ENCODE results near the gene FADS3. TPM values are rescaled to one million over a fixed set of nuclear protein-coding genes. Genes with fewer than 3 reads are reported as not detected.

The FADS3 gene
- total RNA-seq, 1 experiment from 2014 or later = 67.9 TPM

DNA sequence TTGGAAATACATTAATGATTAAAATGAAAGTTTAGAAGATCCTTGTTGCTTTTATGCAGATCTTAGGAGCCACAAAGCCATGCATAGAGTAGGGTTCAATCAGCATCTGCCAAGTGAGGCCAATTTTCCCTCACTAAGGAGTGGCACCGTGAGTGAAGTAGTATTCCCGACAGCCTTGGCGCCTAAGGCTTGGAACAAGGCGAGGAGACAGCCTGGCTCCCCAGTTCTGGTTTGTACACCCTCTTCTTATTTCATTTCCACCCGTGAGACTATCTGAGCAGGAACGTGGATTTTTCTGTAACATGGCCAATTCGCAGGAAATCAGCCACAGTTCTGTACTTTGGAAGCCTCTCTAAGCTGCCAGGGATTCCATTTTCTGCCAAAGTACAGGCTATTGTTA, 40.7 kb downstream of the FADS3 start:
- Histone ChIP-seq H3K4me3 (ENCODE audit: low read length) (no peak overlapping the region), H4K20me1 (ENCODE audit: low read length) (no peaks in the 10 kb centered on the region), H3K4me2 (ENCODE audit: low read length) (no peak overlapping the region), H2AFZ (ENCODE audit: low read length) (no peak overlapping the region), H3K9ac (ENCODE audit: low read length) (no peak overlapping the region), H3K27me3 (ENCODE audit: low read length) (no peaks in the 10 kb centered on the region), H3F3A (ENCODE audit: low read length, unreplicated experiment) (no peaks in the 10 kb centered on the region), H3K4me1 (ENCODE audit: insufficient read depth, low read length) (no peaks in the 10 kb centered on the region), H3K9me2 (replicated peaks; ENCODE audit: low read length) (no peaks in the 10 kb centered on the region), H3K79me2 (ENCODE audit: low read length) (no peaks in the 10 kb centered on the region), H3K36me3 (ENCODE audit: low read depth, low read length) (peaks cover 22% of the 10 kb centered on the region), H3K9me3 (ENCODE audit: low read length) (no peaks in the 10 kb centered on the region), H3K27ac (ENCODE audit: low read length) (no peak overlapping the region)
- intact Hi-C loops (cut with micrococcal nuclease) = no loop called here
- ChIA-PET CTCF (no interaction called here), POLR2A (ENCODE audit: unreplicated experiment) (no interaction called here)
- ATAC-seq = no peak
- no peak for TF ChIP-seq EZH2phosphoT487 (IDR thresholded peaks at IDR 0.05; ENCODE audit: borderline replicate concordance, low read length)
- no peak for TF ChIP-seq EZH2 (IDR thresholded peaks at IDR 0.05; ENCODE audit: low read length, unreplicated experiment)
- no peak for TF ChIP-seq CTCF (conservative IDR thresholded peaks at IDR 0.05; ENCODE audit: low read depth, low read length)
- BruUV-seq (replicated peaks) = no TSS peak
- DNase-seq = no peak

DNA sequence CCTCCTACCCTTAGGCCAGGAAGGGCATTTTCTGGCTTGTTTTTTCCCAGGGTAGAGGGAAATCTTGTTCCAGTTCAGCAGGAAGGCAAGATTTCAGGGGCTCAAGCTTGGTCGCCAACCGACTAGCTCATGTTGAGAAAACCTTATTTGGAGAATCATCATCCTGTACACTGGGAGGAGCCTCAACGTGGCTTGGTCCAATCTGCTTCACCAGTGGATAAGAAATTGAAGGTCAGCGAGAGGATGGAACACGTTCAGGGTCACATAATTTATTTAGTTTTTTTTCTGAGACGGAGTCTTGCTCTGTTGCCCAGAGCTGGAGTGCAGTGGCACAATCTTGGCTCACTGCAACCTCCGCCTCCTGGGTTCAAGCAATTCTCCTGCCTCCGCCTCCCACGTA, 42.7 kb downstream of the FADS3 start:
- no peak for TF ChIP-seq CTCF (conservative IDR thresholded peaks at IDR 0.05; ENCODE audit: low read depth, low read length)
- TF ChIP-seq EZH2phosphoT487 (IDR thresholded peaks at IDR 0.05; ENCODE audit: borderline replicate concordance, low read length) = no peak
- no peak for TF ChIP-seq EZH2 (IDR thresholded peaks at IDR 0.05; ENCODE audit: low read length, unreplicated experiment)
- no peaks in the 10 kb centered on the region for H4K20me1 ChIP-seq (ENCODE audit: low read length)
- intact Hi-C loops (cut with micrococcal nuclease) = no loop called here
- POLR2A ChIA-PET (ENCODE audit: unreplicated experiment) = no interaction called here
- no peaks in the 10 kb centered on the region for H3K27me3 ChIP-seq (ENCODE audit: low read length)
- no peak overlapping the region for H3K9ac ChIP-seq (ENCODE audit: low read length)
- no peaks in the 10 kb centered on the region for H3K4me1 ChIP-seq (ENCODE audit: insufficient read depth, low read length)
- no peak overlapping the region for H3K4me3 ChIP-seq (ENCODE audit: low read length)
- H3K79me2 ChIP-seq (ENCODE audit: low read length) = no peaks in the 10 kb centered on the region
- DNase-seq = no peak
- CTCF ChIA-PET = no interaction called here
- no peaks in the 10 kb centered on the region for H3F3A ChIP-seq (ENCODE audit: low read length, unreplicated experiment)
- no peaks in the 10 kb centered on the region for H3K9me2 ChIP-seq (replicated peaks; ENCODE audit: low read length)
- H3K9me3 ChIP-seq (ENCODE audit: low read length) = no peaks in the 10 kb centered on the region
- peaks cover 25% of the 10 kb centered on the region for H3K36me3 ChIP-seq (ENCODE audit: low read depth, low read length)
- no peak overlapping the region for H3K4me2 ChIP-seq (ENCODE audit: low read length)
- ATAC-seq = no peak
- no peak overlapping the region for H2AFZ ChIP-seq (ENCODE audit: low read length)
- no peak overlapping the region for H3K27ac ChIP-seq (ENCODE audit: low read length)
- no TSS peak for BruUV-seq (replicated peaks)

GRCh38 chr11:61847914-61848581, 43.3 kb downstream of the FADS3 start:
- H4K20me1 ChIP-seq (ENCODE audit: low read length) = no peaks in the 10 kb centered on the region
- ATAC-seq = no peak
- H3K4me1 ChIP-seq (ENCODE audit: insufficient read depth, low read length) = no peaks in the 10 kb centered on the region
- intact Hi-C loops (cut with micrococcal nuclease) = no loop called here
- no peak overlapping the region for H3K4me2 ChIP-seq (ENCODE audit: low read length)
- TF ChIP-seq EZH2 (IDR thresholded peaks at IDR 0.05; ENCODE audit: low read length, unreplicated experiment) (no peak), CTCF (conservative IDR thresholded peaks at IDR 0.05; ENCODE audit: low read depth, low read length) (no peak), EZH2phosphoT487 (IDR thresholded peaks at IDR 0.05; ENCODE audit: borderline replicate concordance, low read length) (no peak)
- no peaks in the 10 kb centered on the region for H3K27me3 ChIP-seq (ENCODE audit: low read length)
- no peaks in the 10 kb centered on the region for H3F3A ChIP-seq (ENCODE audit: low read length, unreplicated experiment)
- H2AFZ ChIP-seq (ENCODE audit: low read length) = no peak overlapping the region
- CTCF ChIA-PET = interaction anchor here (0.5 kb wide), 1 partner anchor 33 kb away, joined by 3 read pairs; no protein-coding TSS in a partner anchor
- no peak overlapping the region for H3K27ac ChIP-seq (ENCODE audit: low read length)
- no TSS peak for BruUV-seq (replicated peaks)
- no peak overlapping the region for H3K4me3 ChIP-seq (ENCODE audit: low read length)
- no peaks in the 10 kb centered on the region for H3K79me2 ChIP-seq (ENCODE audit: low read length)
- POLR2A ChIA-PET (ENCODE audit: unreplicated experiment) = no interaction called here
- H3K9me3 ChIP-seq (ENCODE audit: low read length) = no peaks in the 10 kb centered on the region
- H3K9me2 ChIP-seq (replicated peaks; ENCODE audit: low read length) = no peaks in the 10 kb centered on the region
- H3K9ac ChIP-seq (ENCODE audit: low read length) = no peak overlapping the region
- DNase-seq = no peak
- H3K36me3 ChIP-seq (ENCODE audit: low read depth, low read length) = peaks cover 28% of the 10 kb centered on the region
